Endothelial cell (in vitro differentiated cells): ENCODE results near the gene DCAF6. TPM values are rescaled to one million over a fixed set of nuclear protein-coding genes. Genes with fewer than 3 reads are reported as not detected.
"Not testable (repeated sequence)": the region's sequence is repeated elsewhere in the genome, so short reads cannot be mapped to it uniquely, and the experiment has no call there.

ENCODE experiments used
- DNase-seq: peaks from one replicate; pipeline ENCODE4 v3.0.0; 2021; ENCODE audit warnings: low spot score
- H3K27ac Mint-ChIP-seq: one replicate; pipeline ENCODE4 v1.8.0; 2021; ENCODE audit warnings: mixed read lengths, inconsistent platforms; ENCODE audit not compliant: unreplicated experiment
- H3K27me3 Mint-ChIP-seq: one replicate; pipeline ENCODE4 v1.8.0; 2021; ENCODE audit warnings: mild to moderate bottlenecking, moderate library complexity, mixed read lengths, inconsistent platforms; ENCODE audit not compliant: unreplicated experiment
- H3K36me3 Mint-ChIP-seq: one replicate; pipeline ENCODE4 v1.8.0; 2021; ENCODE audit warnings: mild to moderate bottlenecking, low read depth, mixed read lengths, inconsistent platforms; ENCODE audit not compliant: unreplicated experiment
- H3K4me1 Mint-ChIP-seq: one replicate; pipeline ENCODE4 v1.8.0; 2021; ENCODE audit warnings: mild to moderate bottlenecking, mixed read lengths, inconsistent platforms; ENCODE audit not compliant: unreplicated experiment
- H3K4me3 Mint-ChIP-seq: one replicate; pipeline ENCODE4 v1.8.0; 2021; ENCODE audit warnings: mild to moderate bottlenecking, mixed read lengths, inconsistent platforms; ENCODE audit not compliant: unreplicated experiment
- H3K9me3 Mint-ChIP-seq: one replicate; pipeline ENCODE4 v1.8.0; 2021; ENCODE audit warnings: mixed read lengths, inconsistent platforms; ENCODE audit not compliant: unreplicated experiment
- CTCF ChIP-seq: fragments of 200-600 bp; sonication (generic); IDR thresholded peaks from one replicate; pipeline ENCODE4 v1.5.0; 2021; ENCODE audit warnings: antibody characterized with exemption; ENCODE audit not compliant: unreplicated experiment
- long read RNA-seq: library from polyadenylated mRNA; unstranded; transcript quantifications from one replicate; pipeline ENCODE4 v2.0.0, GENCODE V29; 2020; ENCODE audit not compliant: unreplicated experiment
- total RNA-seq: library from RNA; stranded (reverse); fragmentation: NEBNext Ultra II Directional; extraction: Animal tissue kit (Norgen Biotek cat#: 25700); gene quantifications from one replicate; pipeline ENCODE4 v1.2.1, GENCODE V29; 2021; ENCODE audit not compliant: unreplicated experiment

DCAF6 gene
- 21.0 TPM for total RNA-seq
- long read RNA-seq, partial matches to known transcripts, result 2 of 6 reads
- long read RNA-seq, other reads (novel, unspliced or antisense), result 3 of 6 reads

- Mint-ChIP-seq H3K9me3 (no peaks in the 10 kb centered on the region), H3K4me1 (peaks cover 31% of the 10 kb centered on the region), H3K27me3 (peaks cover 16% of the 10 kb centered on the region), H3K36me3 (peaks cover 14% of the 10 kb centered on the region), H3K4me3 (peak within 1 kb of the TSS; percentile 98), H3K27ac (peak within 1 kb of the TSS; percentile 100)
- no peak for TF ChIP-seq CTCF
- peak; percentile 95 for DNase-seq
These were observed at the start of gene DCAF6 for GRCh38 chr1:167936068-167936929. Gene DCAF6, plus strand, starts transcription at chr1:167936683. Its CDS starts 229 bp downstream, at chr1:167936912.

- H3K36me3 Mint-ChIP-seq, DNase-seq, H3K27ac Mint-ChIP-seq: not testable (repeated sequence)
These were observed 49.3 kb upstream of the DCAF6 start for GRCh38 chr1:167887187-167887586.

GRCh38 chr1:167890400-167890799 is 46.1 kb upstream of the DCAF6 start:
- no peak for TF ChIP-seq CTCF
- Mint-ChIP-seq H3K4me1 (no peaks in the 10 kb centered on the region), H3K27me3 (no peaks in the 10 kb centered on the region), H3K27ac (no peak overlapping the region), H3K36me3 (no peaks in the 10 kb centered on the region), H3K9me3 (no peaks in the 10 kb centered on the region), H3K4me3 (no peak overlapping the region)
- no peak for DNase-seq

More at GRCh38 chr1:167887187-167887586, 49.3 kb upstream of the DCAF6 start:
- not testable (repeated sequence) for H3K4me1 Mint-ChIP-seq, H3K27me3 Mint-ChIP-seq, H3K9me3 Mint-ChIP-seq, H3K4me3 Mint-ChIP-seq

- Mint-ChIP-seq H3K4me3 (no peak overlapping the region), H3K27ac (no peak overlapping the region), H3K27me3 (peaks cover 1% of the 10 kb centered on the region), H3K9me3 (no peaks in the 10 kb centered on the region), H3K36me3 (no peaks in the 10 kb centered on the region), H3K4me1 (no peaks in the 10 kb centered on the region)
- no peak for TF ChIP-seq CTCF
- no peak for DNase-seq
These were observed 42.7 kb upstream of the DCAF6 start for GRCh38 chr1:167893798-167894197.

GRCh38 chr1:167898578-167899222 is 37.8 kb upstream of the DCAF6 start:
- no peak for TF ChIP-seq CTCF
- Mint-ChIP-seq H3K36me3 (no peaks in the 10 kb centered on the region), H3K27me3 (peaks cover 1% of the 10 kb centered on the region), H3K4me1 (no peaks in the 10 kb centered on the region), H3K4me3 (no peak overlapping the region), H3K9me3 (no peaks in the 10 kb centered on the region), H3K27ac (no peak overlapping the region)
- DNase-seq, result no peak
